ENCODE results near the gene ACOX3.
"Not testable (repeated sequence)": the region's sequence is repeated elsewhere in the genome, so short reads cannot be mapped to it uniquely, and the experiment has no call there.

The ACOX3 gene

GRCh38 chr4:8348071-8348470 is 92.5 kb downstream of the ACOX3 start:
- no peak for DNase-seq

GRCh38 chr4:8347660-8348059 is 92.9 kb downstream of the ACOX3 start:
- no peak for DNase-seq

- DNase-seq: no peak
These were observed 93.5 kb downstream of the ACOX3 start for GRCh38 chr4:8346838-8347605.

GRCh38 chr4:8345946-8346814 is 94.3 kb downstream of the ACOX3 start:
- DNase-seq: no peak

GRCh38 chr4:8345053-8345945 is 95.2 kb downstream of the ACOX3 start:
- DNase-seq: no peak

- no peak for DNase-seq
These were observed 96.1 kb downstream of the ACOX3 start for GRCh38 chr4:8344377-8344776.

GRCh38 chr4:8343967-8344331 is 96.6 kb downstream of the ACOX3 start:
- DNase-seq: no peak

GRCh38 chr4:8343262-8343966 is 97.1 kb downstream of the ACOX3 start:
- no peak for DNase-seq

GRCh38 chr4:8342651-8343261 is 97.8 kb downstream of the ACOX3 start:
- DNase-seq: no peak

- DNase-seq: no peak
These were observed 98.8 kb downstream of the ACOX3 start for GRCh38 chr4:8341691-8342090.

GRCh38 chr4:8341281-8341680 is 99.2 kb downstream of the ACOX3 start:
- not testable (repeated sequence) for DNase-seq

- DNase-seq: no peak
These were observed 99.7 kb downstream of the ACOX3 start for GRCh38 chr4:8340781-8341241.

GRCh38 chr4:8338351-8338961 is 102.1 kb downstream of the ACOX3 start:
- DNase-seq: no peak

- DNase-seq: no peak
These were observed 104.0 kb downstream of the ACOX3 start for GRCh38 chr4:8336412-8337075.

- no peak for DNase-seq
These were observed 104.7 kb downstream of the ACOX3 start for GRCh38 chr4:8335848-8336247.

- no peak for DNase-seq
These were observed 105.6 kb downstream of the ACOX3 start for GRCh38 chr4:8334786-8335460.

- DNase-seq: no peak
These were observed 106.6 kb downstream of the ACOX3 start for GRCh38 chr4:8333726-8334460.

GRCh38 chr4:8332891-8333331 is 107.6 kb downstream of the ACOX3 start:
- DNase-seq: peak; percentile 11

Data from activated CD4-positive, CD25-positive, alpha-beta regulatory T cell treated with anti-CD3 and anti-CD28 coated beads, Interleukin-2, amount 50 U/mL, for 72 hours (primary cell).